GM11168 (cell line): ENCODE data around the gene DENND1C.

Source experiments
- in situ Hi-C: fragments of 300-500 bp; cut with MboI; formaldehyde crosslinking; loops from one replicate; pipeline ENCODE4 v1.12.0; 2022; ENCODE audit warnings: low sequenced_read_pairs; ENCODE audit not compliant: unreplicated experiment

DENND1C gene

GRCh38 chr19:6459262-6460098 is 22.1 kb downstream of the DENND1C start, which contains the start of gene SLC25A23:
Gene SLC25A23, minus strand, starts transcription at chr19:6459792. Its CDS starts 164 bp downstream, at chr19:6459628.
- in situ Hi-C loops = no loop called here

- in situ Hi-C loops = no loop called here
These were observed 22.8 kb downstream of the DENND1C start for GRCh38 chr19:6458695-6459261.

DNA sequence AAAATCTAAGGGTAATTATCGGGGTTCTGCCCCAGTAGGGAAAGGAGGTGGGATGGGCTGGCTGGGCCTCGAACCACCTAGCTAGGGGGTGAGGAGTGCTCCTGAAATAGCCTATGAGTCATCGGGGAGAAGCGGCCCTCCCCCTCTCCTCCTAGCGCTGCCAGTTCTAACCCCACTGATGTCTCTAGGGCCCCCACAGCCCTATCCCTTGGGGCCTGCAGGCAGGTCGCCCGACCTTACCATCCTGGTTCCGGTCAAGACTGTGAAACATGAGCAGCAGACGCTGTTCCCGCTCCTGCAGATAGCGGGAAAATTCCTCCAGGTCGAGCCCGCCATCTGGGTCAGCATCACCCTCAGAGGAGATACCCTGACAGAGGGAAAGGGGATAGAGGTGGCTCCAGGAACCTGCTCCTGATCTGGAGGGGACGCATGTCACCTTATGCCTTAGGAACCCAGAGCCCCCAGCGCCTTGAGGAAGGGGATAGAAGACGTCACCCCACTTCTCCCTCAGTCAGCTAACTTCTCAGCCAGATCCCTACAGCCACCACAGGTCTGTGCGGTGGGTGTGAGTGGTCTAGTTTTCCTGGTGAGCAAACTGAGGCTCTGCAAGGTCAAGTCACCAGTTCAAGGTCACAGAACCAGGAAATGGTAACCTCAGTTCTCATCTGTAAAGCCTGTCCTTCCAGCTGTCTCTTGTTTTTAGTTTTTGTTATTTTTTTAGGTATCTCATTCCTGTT is 23.5 kb downstream of the DENND1C start:
- in situ Hi-C loops = no loop called here

- in situ Hi-C loops = no loop called here
These were observed 25.7 kb downstream of the DENND1C start for GRCh38 chr19:6455924-6456323.

GRCh38 chr19:6453951-6454565 is 27.5 kb downstream of the DENND1C start:
- in situ Hi-C loops = no loop called here

GRCh38 chr19:6452899-6453298 is 28.7 kb downstream of the DENND1C start:
- in situ Hi-C loops = no loop called here

DNA sequence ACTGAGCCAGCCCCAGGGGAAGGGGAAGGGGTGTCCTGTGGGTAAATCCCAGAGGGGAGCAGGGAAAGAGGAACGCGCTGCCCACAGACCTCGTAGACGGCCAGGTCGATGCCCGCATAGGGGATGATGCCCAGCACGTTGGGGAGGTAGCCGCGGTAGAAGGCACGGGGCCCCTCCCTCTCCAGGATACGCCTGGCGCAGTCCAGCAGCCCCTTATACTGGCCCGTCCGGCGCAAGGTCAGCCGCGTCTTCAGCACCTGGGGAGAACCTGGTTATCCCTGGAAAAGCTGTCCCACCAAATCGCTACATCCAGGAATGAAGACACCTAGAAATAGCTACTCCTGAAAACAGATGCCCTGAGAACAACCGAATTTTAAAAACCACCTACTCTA is 29.4 kb downstream of the DENND1C start:
- in situ Hi-C loops = no loop called here

DNA sequence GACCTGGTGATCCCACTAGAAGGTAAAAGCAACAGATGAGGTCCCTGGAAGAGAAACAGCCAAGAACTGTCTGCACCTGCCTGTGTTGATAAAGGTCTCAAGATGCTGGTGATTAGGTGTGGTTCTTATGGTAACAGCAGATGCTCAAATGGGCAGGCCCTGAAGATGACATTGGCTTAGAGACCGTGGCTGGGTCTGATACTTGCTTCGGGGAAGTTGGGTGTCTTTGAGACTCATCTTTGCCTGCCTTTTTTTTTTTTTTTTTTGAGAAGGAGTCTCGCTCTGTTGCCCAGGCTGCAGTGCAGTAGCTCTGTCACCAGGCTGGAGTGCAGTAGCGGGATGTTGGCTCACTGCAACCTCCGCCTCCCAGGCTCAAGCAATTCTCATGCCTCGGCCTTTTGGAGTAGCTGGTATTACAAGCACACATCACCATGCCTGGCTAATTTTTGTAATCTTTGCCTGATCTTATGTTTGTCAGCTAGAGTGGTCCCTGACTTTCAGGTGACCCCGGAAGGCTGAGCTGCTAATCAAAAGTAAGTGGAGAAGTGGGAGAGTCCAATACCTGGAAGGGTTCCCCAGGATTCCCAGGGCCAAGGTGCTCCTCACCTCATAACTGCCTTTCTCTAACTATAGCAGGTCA is 29.9 kb downstream of the DENND1C start:
- in situ Hi-C loops = no loop called here

- in situ Hi-C loops = no loop called here
These were observed 31.4 kb downstream of the DENND1C start for GRCh38 chr19:6450166-6450565.

DNA sequence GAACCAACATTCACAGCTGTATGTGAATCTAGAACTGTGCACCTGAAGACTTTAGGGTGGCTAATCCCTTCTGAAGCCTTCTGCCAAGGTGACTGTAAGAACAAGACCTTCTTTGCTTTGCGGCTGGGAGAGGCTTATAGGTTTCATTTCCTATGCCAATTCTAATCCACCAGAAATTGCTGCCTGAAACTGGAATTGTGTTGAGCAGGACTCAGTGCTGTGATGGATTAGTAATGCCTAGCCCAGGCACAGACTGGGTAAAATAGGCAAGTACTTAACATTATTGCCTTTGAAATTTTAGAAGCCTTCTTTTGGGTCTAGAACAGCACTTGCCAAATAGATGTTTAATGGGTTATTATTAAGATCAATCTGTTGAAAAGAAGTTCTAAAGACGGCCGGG is 33.5 kb downstream of the DENND1C start:
- in situ Hi-C loops = no loop called here

DNA sequence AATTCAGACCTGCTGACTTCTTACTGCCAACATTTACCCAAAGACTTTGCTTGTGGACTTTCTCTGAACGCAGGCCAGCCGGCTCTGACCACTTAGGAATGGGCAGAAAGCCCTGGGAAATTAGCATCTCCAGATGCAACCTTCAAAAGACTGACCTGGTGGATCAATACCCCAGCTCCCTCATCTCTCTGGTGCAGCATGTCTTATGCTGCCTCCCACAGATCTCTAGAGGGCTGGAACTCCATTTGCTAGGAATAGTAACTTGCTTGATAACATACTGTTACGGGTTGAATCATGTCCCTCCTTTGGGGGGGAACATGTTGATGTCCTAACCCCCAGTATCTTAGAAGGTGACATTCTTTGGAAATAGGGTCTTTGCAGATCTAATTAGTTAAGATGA is 35.1 kb downstream of the DENND1C start:
- in situ Hi-C loops = no loop called here

GRCh38 chr19:6443986-6444385 is 37.6 kb downstream of the DENND1C start:
- in situ Hi-C loops = no loop called here

DNA sequence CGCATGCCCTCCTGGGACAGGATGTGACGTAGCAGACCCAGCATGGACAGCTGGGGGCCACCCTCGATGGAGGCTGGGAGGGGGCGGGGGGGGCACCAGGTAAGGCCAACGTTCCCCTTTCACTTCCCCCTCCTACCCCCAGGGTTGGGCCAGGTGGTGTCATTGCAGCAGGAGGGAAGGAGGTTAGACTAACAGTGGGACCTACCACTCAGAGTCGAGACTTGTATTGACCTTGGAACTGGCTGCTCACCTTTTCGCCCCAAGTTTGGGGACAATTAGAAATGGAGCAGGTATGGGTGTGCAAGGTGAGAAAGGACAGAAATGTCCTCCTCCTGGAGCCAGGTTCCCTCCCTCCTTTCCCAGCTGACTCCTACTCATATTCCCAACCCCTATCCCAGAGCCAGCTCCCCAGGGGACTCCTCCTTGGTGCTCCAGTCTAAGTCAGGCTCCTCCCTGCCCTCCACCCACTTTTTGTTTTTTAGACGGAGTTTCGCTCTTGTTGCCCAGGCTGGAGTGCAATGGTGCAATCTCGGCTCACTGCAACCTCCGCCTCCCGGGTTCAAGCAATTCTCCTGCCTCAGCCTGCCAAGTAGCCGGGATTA is 39.4 kb downstream of the DENND1C start:
- in situ Hi-C loops = no loop called here

DNA sequence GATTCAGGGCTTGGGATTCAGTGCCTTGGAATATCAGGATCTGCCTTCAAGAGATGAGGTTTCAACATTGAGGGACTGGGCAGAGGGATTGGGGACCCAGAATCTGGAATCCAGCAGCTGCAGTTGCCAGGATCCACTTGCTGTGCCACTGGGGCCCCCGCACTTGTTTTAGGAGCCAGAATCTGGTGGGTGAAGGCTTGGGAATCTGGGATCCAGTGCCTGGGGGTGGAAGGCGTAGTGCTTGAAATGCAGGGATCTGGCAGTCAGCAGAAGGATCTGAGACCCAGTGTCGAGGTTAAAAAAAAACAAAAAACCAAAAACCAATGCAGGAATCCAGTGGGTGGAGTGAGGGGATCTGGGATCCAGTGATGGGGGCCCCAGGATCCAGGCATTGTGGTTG is 40.7 kb downstream of the DENND1C start:
- in situ Hi-C loops = no loop called here

DNA sequence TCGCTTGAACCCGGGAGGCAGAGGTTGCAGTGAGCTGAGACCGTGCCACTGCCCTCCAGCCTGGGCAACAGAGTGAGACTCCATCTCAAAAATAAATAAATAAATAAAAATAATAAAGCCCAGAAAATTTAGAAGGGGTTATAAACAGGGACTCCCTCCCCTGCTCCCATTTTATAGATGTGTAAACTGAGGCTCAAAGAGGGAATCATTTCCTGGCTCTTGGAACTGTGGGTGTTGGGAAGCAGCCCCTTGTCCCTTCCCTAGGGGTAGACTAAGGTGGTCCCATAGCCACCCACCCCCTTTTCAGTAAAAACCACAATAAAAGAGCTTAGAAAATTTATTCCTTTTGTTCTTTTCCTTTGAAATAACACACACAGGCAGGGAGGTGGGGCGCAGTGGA is 41.8 kb downstream of the DENND1C start:
- in situ Hi-C loops = no loop called here

GRCh38 chr19:6433663-6434062 is 47.9 kb downstream of the DENND1C start, which contains the start of gene SLC25A41:
Gene SLC25A41, minus strand, starts transcription at chr19:6433763. Its CDS starts 70 bp downstream, at chr19:6433693.
- in situ Hi-C loops = no loop called here

GRCh38 chr19:6433165-6433564 is 48.4 kb downstream of the DENND1C start:
- in situ Hi-C loops = no loop called here

DNA sequence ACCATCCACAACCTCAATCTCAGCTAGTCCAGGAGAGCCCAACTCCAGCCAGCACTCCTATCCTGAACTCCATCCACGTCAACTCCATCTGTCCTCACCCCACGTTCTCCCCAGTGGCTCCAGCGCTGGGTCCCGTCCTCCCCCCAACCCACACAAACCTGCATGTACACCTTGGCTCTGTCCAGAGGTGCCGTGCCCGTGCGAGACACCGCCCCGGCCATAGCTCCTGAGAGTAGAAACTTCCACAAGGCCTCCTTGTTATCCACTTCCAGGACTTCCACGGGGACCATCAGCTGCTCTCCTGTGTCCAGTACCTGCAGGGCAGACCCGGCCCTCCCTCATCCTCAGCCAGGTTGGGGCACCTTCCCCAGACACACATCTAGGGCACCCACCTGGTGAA is 49.7 kb downstream of the DENND1C start:
- in situ Hi-C loops = no loop called here

DNA sequence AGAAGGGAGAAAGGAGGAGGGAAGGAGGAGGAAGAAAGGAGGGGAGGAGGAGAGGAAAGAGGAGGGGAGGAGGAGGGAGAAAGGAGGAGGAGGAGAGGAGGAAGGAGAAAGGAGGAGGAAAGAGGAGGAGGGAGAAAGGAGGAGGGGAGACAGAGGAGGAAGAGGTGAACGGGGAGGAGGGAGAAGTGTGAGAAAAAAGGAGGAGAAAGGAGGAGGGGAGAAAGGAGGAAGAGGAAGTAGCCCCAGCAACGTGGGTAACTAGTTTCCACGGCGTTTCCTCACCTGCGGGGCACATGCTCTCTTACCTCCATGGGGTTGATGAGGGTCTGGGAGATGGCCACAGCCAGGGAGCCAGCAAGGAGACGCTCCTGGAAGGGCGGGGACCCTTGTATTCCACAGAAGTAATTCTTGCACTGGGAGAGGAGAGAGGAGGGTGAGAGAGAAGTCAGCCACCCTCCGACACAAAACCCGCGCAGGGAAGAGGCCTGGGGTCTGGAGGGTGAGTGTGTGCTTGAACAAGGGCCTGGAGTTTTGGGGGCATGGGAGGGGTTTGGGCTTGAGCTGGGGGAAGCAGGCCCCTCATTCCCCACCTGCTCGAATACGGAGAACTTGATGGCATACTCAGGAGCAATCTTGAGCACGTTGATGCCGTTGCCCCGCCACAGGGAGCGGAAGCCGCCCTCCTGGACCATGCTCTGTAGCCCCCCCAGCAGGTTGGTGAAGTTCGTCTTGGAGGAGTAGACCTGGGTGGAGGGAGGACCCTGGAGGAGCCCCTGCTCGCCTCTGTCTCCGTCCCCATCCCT is 52.0 kb downstream of the DENND1C start:
- in situ Hi-C loops = no loop called here
